Astrocyte of the cerebellum (primary cell): ENCODE results near the gene ERBB4.

Source experiments
- DNase-seq: peaks from one replicate; pipeline ENCODE4 v3.0.0-alpha.2; 2011; ENCODE audit warnings: low read depth
- H3K4me3 ChIP-seq: 2 replicates; pipeline ENCODE4 v1.5.1; 2011; ENCODE audit warnings: mild to moderate bottlenecking, low read depth, low read length, moderate library complexity
- in situ Hi-C: cut with HindIII; loops from 2 replicates; pipeline ENCODE4 v1.10.0; 2017; ENCODE audit warnings: low sequenced_read_pairs
- TF ChIP-seq, protein P1 (sequence below): IDR thresholded peaks from 2 replicates; pipeline ENCODE4 v1.5.1; 2012; ENCODE audit warnings: low read length, low read depth, moderate library complexity, mild to moderate bottlenecking; ENCODE audit errors: missing control alignments

The ERBB4 gene

DNA sequence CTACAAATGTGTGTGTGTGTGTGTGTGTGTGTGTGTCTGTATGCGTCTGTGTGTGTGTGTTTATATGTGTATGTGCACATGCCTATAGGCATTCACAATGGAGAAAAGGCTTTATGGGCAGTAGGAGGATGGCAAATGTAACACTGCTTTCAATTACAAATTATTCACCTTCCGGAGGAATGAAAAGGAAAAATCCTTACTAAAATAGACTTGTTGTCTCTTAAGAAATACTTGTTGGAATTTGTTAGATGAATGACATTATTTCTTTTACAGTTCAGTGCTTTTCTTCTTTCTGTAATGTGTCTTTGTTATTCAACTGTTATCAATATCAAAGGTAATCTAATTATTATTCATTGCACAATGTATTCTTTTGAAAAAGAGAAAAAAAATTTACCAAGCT is 874.3 kb downstream of the ERBB4 start:
- in situ Hi-C loops = no loop called here
- no peak for DNase-seq
- H3K4me3 ChIP-seq = no peak overlapping the region
- TF ChIP-seq, protein P1, sequence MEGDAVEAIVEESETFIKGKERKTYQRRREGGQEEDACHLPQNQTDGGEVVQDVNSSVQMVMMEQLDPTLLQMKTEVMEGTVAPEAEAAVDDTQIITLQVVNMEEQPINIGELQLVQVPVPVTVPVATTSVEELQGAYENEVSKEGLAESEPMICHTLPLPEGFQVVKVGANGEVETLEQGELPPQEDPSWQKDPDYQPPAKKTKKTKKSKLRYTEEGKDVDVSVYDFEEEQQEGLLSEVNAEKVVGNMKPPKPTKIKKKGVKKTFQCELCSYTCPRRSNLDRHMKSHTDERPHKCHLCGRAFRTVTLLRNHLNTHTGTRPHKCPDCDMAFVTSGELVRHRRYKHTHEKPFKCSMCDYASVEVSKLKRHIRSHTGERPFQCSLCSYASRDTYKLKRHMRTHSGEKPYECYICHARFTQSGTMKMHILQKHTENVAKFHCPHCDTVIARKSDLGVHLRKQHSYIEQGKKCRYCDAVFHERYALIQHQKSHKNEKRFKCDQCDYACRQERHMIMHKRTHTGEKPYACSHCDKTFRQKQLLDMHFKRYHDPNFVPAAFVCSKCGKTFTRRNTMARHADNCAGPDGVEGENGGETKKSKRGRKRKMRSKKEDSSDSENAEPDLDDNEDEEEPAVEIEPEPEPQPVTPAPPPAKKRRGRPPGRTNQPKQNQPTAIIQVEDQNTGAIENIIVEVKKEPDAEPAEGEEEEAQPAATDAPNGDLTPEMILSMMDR = no peak

GRCh38 chr2:211654211-211654780 is 884.3 kb downstream of the ERBB4 start:
- no peak for DNase-seq
- no peak overlapping the region for H3K4me3 ChIP-seq
- in situ Hi-C loops = no loop called here
- TF ChIP-seq, protein P1 = no peak

DNA sequence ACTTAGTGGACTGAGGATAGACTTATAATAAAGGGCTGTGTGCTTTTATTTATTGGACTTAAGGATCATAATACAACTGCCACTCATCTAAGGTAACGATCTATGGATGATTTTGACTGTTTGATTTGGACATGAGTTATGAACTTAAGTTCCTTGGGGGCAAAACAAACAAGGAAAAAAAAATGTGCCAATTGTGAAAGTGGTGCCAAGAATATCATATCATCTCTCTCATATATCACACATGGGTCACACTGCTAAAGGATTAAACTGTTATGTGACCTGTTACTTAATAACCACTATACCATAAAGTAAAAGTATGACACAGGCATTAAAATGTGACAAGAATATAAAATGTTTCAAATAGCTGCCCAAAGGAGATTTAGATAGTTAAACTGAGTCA is 886.3 kb downstream of the ERBB4 start:
- in situ Hi-C loops = no loop called here
- no peak for DNase-seq

GRCh38 chr2:211649331-211649730 is 889.3 kb downstream of the ERBB4 start:
- in situ Hi-C loops = no loop called here
- H3K4me3 ChIP-seq = no peak overlapping the region

More for the DNA sequence above, 886.3 kb downstream of the ERBB4 start:
- TF ChIP-seq, protein P1 = no peak
- no peak overlapping the region for H3K4me3 ChIP-seq

DNA sequence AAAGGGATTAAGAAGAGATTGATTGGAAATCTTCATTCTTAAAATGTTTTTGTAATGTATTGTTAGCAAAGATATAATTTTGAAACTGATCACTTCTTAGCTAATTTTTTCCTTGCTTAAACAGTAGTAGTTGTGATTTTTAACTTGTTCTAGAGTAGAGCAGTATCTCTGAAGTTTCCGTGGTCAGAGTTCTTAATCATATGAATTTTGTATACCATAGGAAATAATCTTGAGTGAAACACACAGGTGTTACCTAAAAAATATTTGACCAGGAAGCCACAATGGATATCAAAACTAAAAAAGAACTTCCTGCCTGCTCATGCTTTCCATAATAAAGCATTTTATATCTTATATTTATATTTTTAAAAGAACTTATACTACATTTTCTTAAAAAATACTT is 907.1 kb downstream of the ERBB4 start:
- DNase-seq = no peak
- H3K4me3 ChIP-seq = no peak overlapping the region
- in situ Hi-C loops = no loop called here
- TF ChIP-seq, protein P1 = no peak

More at GRCh38 chr2:211649331-211649730, 889.3 kb downstream of the ERBB4 start:
- no peak for DNase-seq
- TF ChIP-seq, protein P1 = no peak

DNA sequence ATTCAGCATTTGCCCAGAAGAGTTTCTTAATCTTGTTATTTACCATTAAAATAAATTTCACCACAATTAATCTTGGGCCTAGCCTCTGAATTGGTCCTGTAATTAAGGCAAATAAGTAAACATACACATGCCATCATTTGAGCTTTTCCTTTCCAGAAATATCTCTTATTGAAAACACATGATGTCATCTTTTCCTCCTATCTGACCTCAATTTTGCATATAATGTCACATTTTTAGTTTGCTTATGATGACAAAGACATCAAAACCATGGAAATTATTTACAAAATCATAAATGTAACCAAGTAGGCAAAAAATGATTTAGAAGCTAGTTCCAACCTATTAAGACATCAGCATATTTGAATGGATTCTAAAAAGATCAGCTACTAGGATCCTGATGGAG is 915.5 kb downstream of the ERBB4 start:
- in situ Hi-C loops = no loop called here
- H3K4me3 ChIP-seq = no peak overlapping the region
- TF ChIP-seq, protein P1 = no peak
- no peak for DNase-seq
